Right lobe of liver (tissue), 6 donors: ENCODE measurements around the gene SLC16A10. TPM values are rescaled to one million over a fixed set of nuclear protein-coding genes. Genes with fewer than 3 reads are reported as not detected.
"Not testable (repeated sequence)": the region's sequence is repeated elsewhere in the genome, so short reads cannot be mapped to it uniquely, and the experiment has no call there.

Experiments
- ATAC-seq, 4 donors: fragments of 200-7000 bp; cut with Tn5 transposase; one replicate each; pipeline ENCODE4 v1.9.1; 2020; ENCODE audit warnings: mild to moderate bottlenecking in 4 of 4, moderate library complexity in 4 of 4
- DNase-seq, 3 donors: peaks; one replicate each; pipeline ENCODE4 v3.0.0-alpha.2; 2020
- H3K27ac ChIP-seq, 3 donors: fragments of 200-600 bp; one replicate each; pipeline ENCODE4 v1.8.0; 2022
- H3K27me3 ChIP-seq, 2 donors: fragments of 200-600 bp; one replicate each; pipeline ENCODE4 v1.8.0; 2022
- H3K36me3 ChIP-seq, 4 donors: fragments of 200-600 bp; sonication (generic) in 1 of 4; one replicate each; pipeline versions ENCODE4 v1.5.1 to v1.8.0; 2017 to 2022; ENCODE audit warnings: control low read depth in 1 of 4
- H3K4me1 ChIP-seq, 4 donors: fragments of 200-600 bp; sonication (generic) in 1 of 4; one replicate each; pipeline versions ENCODE4 v1.5.1 to v1.8.0; 2017 to 2022; ENCODE audit warnings: control low read depth in 1 of 4
- H3K4me3 ChIP-seq, 3 donors: fragments of 200-600 bp; one replicate each; pipeline ENCODE4 v1.8.0; 2022
- H3K9me3 ChIP-seq, 4 donors: fragments of 200-600 bp; sonication (generic) in 1 of 4; one replicate each; pipeline versions ENCODE4 v1.5.1 to v1.8.0; 2017 to 2022; ENCODE audit warnings: control low read depth in 1 of 4
- POLR2A ChIP-seq: fragments of 450-650 bp; IDR thresholded peaks from one replicate; pipeline ENCODE4 v1.6.1; 2017; ENCODE audit warnings: antibody characterized with exemption, mild to moderate bottlenecking
- WGBS: methylation state at CpG from one replicate; pipeline ENCODE4 v1.1.6; 2018; ENCODE audit warnings: low coverage, low lambda C conversion rate; ENCODE audit not compliant: insufficient coverage; ENCODE audit errors: missing lambda C conversion rate; 5-methylcytosine and 5-hydroxymethylcytosine counted together
- intact Hi-C, 2 donors: fragments of 100-400 bp; cut with DNase I; formaldehyde crosslinking; loops; one replicate each; pipeline versions ENCODE4 v1.11.2 to v1.14.1; 2022
- total RNA-seq, 6 experiments: library from RNA; depleted of rRNA in 2 of 6; stranded (reverse); fragments of >200 nt in 2 of 6; fragmentation: NEBNext Ultra II Directional in 3 of 6; extraction: Animal tissue kit (Norgen Biotek cat#: 25700) in 3 of 6; gene quantifications; one replicate each; pipeline versions ENCODE4 v1.1.0 to v1.2.4, GENCODE V29; 2016 to 2023
- TF ChIP-seq, protein P1 (sequence below), 4 donors: fragments of 200-600 bp in 3 of 4; fragments of 450-650 bp in 1 of 4; IDR thresholded peaks; one replicate each; pipeline versions ENCODE4 v1.5.1 to v1.8.0; 2016 to 2022; ENCODE audit warnings: antibody characterized with exemption in 4 of 4, mild to moderate bottlenecking in 2 of 4
- donor health status: DM: no; HTN: yes; CAD: no.
- donor health status: DM: no; HTN: no; CAD: no.
- donor health status: DM: no; HTN: no; CAD: no.
- donor health status: DM: no; HTN: yes; CAD: no.
- donor health status: DM: no; HTN: yes; CAD: no.

Gene SLC16A10
- total RNA-seq, 6 experiments from 2014 or later: 2.9 to 15.8 (median 6.6) TPM

DNA sequence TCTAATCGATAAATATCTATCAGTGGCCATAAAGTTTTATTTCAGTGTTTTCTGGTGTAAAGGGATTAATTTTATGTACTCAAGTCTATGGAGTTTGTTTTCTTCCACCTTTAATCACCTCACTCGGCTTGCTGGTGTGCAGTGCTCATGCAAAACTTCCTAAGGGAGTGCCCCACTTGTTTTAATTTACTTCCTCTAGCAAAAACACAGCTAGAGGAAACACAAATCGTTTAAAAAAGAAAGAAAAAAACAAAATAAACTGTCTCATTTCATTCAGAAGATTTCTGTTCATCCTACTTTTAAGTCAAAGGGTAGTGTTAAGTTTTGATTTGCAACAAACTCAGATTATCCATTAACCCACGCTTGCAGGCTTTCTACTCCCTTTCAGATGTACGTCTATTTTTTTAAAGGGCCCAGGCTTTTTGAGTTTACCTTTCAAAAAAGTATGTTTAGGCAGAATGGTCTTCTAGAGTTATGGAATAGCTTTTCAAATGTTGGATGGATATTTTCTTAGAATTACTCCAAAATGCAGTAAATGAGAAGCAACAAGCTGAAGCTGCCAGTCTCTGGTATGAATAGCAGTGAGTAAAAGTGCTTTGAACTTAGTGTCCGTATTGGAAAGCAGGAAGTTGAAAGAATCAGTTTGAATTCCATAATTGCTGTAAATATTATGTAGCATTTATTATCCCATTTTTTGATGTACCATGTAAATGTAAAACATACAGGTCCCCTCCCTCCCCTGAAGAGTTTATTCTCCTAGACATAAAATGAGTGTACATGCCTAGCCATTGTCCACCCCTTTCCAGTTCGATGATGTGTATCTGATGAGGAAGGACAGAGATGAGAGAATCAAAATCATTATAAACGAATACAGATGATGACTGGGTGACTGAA lies 113.3 kb downstream of the SLC16A10 start:
- H3K9me3 ChIP-seq: no peaks in the 10 kb centered on the region
- H3K4me3 ChIP-seq: peak overlapping the region in 2 of 3 donors; percentile 32 to 33
- intact Hi-C loops: no loop called here
- WGBS: 17% methylated on average over 8 of the region's 8 CpGs
- no peak for TF ChIP-seq POLR2A
- TF ChIP-seq, protein P1, sequence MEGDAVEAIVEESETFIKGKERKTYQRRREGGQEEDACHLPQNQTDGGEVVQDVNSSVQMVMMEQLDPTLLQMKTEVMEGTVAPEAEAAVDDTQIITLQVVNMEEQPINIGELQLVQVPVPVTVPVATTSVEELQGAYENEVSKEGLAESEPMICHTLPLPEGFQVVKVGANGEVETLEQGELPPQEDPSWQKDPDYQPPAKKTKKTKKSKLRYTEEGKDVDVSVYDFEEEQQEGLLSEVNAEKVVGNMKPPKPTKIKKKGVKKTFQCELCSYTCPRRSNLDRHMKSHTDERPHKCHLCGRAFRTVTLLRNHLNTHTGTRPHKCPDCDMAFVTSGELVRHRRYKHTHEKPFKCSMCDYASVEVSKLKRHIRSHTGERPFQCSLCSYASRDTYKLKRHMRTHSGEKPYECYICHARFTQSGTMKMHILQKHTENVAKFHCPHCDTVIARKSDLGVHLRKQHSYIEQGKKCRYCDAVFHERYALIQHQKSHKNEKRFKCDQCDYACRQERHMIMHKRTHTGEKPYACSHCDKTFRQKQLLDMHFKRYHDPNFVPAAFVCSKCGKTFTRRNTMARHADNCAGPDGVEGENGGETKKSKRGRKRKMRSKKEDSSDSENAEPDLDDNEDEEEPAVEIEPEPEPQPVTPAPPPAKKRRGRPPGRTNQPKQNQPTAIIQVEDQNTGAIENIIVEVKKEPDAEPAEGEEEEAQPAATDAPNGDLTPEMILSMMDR (IDR thresholded peaks at IDR 0.05): no peak
- H3K36me3 ChIP-seq: no peaks in the 10 kb centered on the region
- peak overlapping the region; percentile 31 to 84 (median 71) for H3K27ac ChIP-seq
- ATAC-seq (peak; percentile 77 to 88 (median 82)), DNase-seq (no peak)
- H3K4me1 ChIP-seq: peaks cover 0 to 19% (median 6%) of the 10 kb centered on the region in 4 donors
- H3K27me3 ChIP-seq: no peaks in the 10 kb centered on the region

DNA sequence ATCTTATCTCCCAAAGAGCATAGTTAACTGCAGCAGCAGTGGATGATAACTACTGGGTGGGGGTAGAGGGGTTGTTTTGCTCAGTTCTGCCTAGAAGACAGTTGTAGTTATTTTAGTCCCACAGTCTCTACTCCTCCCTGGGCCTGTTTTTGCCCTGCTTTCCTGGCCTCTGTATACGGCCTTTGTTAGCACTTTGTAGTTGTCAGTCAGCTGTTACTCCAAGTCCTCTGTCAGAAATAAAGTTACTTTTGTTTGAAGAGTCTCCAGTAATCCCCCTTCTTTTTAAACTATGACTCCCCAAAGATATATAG lies 113.9 kb downstream of the SLC16A10 start:
- Histone ChIP-seq H3K4me1 (peaks cover 0 to 19% (median 6%) of the 10 kb centered on the region in 4 donors), H3K36me3 (no peaks in the 10 kb centered on the region), H3K4me3 (no peak overlapping the region), H3K27me3 (no peaks in the 10 kb centered on the region), H3K27ac (peak overlapping the region in 1 of 3 donors; percentile 84), H3K9me3 (no peaks in the 10 kb centered on the region)
- WGBS: 45% methylated on average over 1 of the region's 1 CpG
- intact Hi-C loops: no loop called here
- no peak for TF ChIP-seq POLR2A
- TF ChIP-seq, protein P1 (IDR thresholded peaks at IDR 0.05): no peak
- ATAC-seq (peak in 1 of 4 donors; percentile 8), DNase-seq (no peak)

DNA sequence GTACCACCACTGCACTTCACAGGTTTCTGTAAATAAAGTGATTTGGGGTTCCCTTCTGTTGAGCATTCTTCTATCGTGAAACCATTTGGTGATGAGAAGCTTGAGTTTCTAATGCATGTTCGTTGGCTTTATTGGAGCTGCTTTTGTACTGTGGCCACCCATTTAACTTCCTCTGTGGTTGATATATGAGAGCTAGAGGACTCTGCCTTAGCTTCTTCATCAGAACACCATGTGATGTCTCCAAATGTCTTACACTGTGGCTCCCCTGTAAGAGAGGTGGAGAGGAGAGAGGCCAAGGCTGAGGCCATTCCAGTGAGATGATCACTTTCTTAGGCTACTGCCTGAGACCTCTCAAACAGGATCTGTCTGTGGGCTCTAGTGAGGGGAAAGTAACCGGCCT lies 114.5 kb downstream of the SLC16A10 start:
- no peak for DNase-seq
- whole genome bisulfite sequencing: no CpG with 5 or more reads among the region's 3 CpGs
- no peak overlapping the region for H3K4me3 ChIP-seq
- peaks cover 0 to 19% (median 6%) of the 10 kb centered on the region in 4 donors for H3K4me1 ChIP-seq
- intact Hi-C loops: no loop called here
- ATAC-seq: no peak
- no peaks in the 10 kb centered on the region for H3K36me3 ChIP-seq
- H3K9me3 ChIP-seq: no peaks in the 10 kb centered on the region
- no peak for TF ChIP-seq POLR2A
- TF ChIP-seq, protein P1 (IDR thresholded peaks at IDR 0.05): no peak
- no peak overlapping the region for H3K27ac ChIP-seq
- no peaks in the 10 kb centered on the region for H3K27me3 ChIP-seq

DNA sequence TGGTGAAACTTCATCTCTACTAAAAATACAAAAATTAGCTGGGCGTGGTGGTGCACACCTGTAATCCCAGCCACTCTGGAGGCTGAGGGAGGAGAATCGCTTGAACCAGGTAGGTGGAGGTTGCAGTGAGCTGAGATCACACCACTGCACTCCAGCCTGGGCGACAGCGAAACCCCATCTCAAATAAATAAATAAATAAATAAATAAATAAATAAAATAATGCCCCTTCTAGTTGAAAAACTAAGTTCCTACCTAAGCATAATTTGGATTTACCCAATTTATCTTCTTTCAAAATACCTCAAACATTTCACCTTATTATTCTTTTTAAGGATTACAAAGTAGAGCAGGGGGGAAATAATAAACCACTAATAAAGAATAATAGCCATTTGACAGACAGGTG lies 116.2 kb downstream of the SLC16A10 start:
- H3K9me3 ChIP-seq, H3K27ac ChIP-seq, ATAC-seq, intact Hi-C loops, H3K27me3 ChIP-seq, H3K36me3 ChIP-seq, H3K4me3 ChIP-seq, DNase-seq: not testable (repeated sequence)
- 100% methylated on average over 4 of the region's 4 CpGs for WGBS
- H3K4me1 ChIP-seq: peaks cover 0 to 19% (median 6%) of the 10 kb centered on the region in 4 donors

DNA sequence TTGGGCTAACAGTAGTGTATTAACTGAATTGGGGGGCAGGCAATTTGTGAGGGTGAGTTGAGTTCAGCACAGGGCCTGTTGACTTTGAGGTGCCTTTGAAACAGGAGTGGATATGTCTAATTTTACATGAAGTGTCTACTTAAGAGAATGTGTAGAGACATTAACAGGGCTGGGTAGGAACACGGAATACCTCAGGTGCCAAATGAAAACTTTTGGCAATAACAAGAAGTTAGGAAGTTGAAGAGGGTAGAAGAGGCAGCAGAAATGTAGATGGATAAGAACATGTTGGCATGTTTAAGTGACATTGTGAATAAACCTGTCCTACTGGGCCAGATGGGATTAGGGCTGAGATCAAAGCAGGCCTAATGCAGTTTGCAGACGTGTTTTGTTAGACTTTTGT lies 117.0 kb downstream of the SLC16A10 start:
- Histone ChIP-seq H3K27ac (no peak overlapping the region), H3K4me3 (no peak overlapping the region), H3K27me3 (no peaks in the 10 kb centered on the region), H3K36me3 (no peaks in the 10 kb centered on the region), H3K4me1 (peaks cover 0 to 17% (median 5%) of the 10 kb centered on the region in 4 donors), H3K9me3 (no peaks in the 10 kb centered on the region)
- intact Hi-C loops: no loop called here
- 70% methylated on average over 2 of the region's 2 CpGs for WGBS
- DNase-seq: no peak
- no peak for TF ChIP-seq POLR2A
- TF ChIP-seq, protein P1 (IDR thresholded peaks at IDR 0.05): no peak
- no peak for ATAC-seq
